ENCODE data around the gene CAPN15. TPM values are rescaled to one million over a fixed set of nuclear protein-coding genes. Genes with fewer than 3 reads are reported as not detected.

CAPN15 gene
- total RNA-seq, 1 donor from 2014 or later = 45.2 TPM

- H3K4me3 ChIP-seq = no peak overlapping the region
- H3K27ac ChIP-seq = no peak overlapping the region
- intact Hi-C loops (cut with DNase I) = no loop called here
- peaks cover 2% of the 10 kb centered on the region for H3K4me1 ChIP-seq
- no peaks in the 10 kb centered on the region for H3K9me3 ChIP-seq
- H3K27me3 ChIP-seq = no peaks in the 10 kb centered on the region
- no peak for TF ChIP-seq CTCF (IDR thresholded peaks at IDR 0.05)
- ATAC-seq = no peak
- DNase-seq = no peak
- H3K36me3 ChIP-seq = peaks cover 16% of the 10 kb centered on the region
Measured at GRCh38 chr16:575354-576196, 48.1 kb downstream of the CAPN15 start.

- no peak for ATAC-seq
- Histone ChIP-seq H3K4me1 (no peaks in the 10 kb centered on the region), H3K9me3 (no peaks in the 10 kb centered on the region), H3K36me3 (peaks cover 16% of the 10 kb centered on the region), H3K27me3 (no peaks in the 10 kb centered on the region), H3K4me3 (no peak overlapping the region), H3K27ac (no peak overlapping the region)
- TF ChIP-seq CTCF (IDR thresholded peaks at IDR 0.05) = no peak
- DNase-seq = no peak
- intact Hi-C loops (cut with DNase I) = no loop called here
Measured at GRCh38 chr16:576197-576822, 48.8 kb downstream of the CAPN15 start.

GRCh38 chr16:576823-577201 is 49.3 kb downstream of the CAPN15 start:
- DNase-seq = no peak
- intact Hi-C loops (cut with DNase I) = no loop called here
- Histone ChIP-seq H3K4me3 (no peak overlapping the region), H3K4me1 (no peaks in the 10 kb centered on the region), H3K27ac (no peak overlapping the region), H3K27me3 (no peaks in the 10 kb centered on the region), H3K9me3 (no peaks in the 10 kb centered on the region), H3K36me3 (peaks cover 16% of the 10 kb centered on the region)
- no peak for ATAC-seq
- no peak for TF ChIP-seq CTCF (IDR thresholded peaks at IDR 0.05)

GRCh38 chr16:577796-578195 is 50.3 kb downstream of the CAPN15 start:
- Histone ChIP-seq H3K27ac (no peak overlapping the region), H3K4me3 (no peak overlapping the region), H3K9me3 (no peaks in the 10 kb centered on the region), H3K27me3 (no peaks in the 10 kb centered on the region), H3K4me1 (no peaks in the 10 kb centered on the region), H3K36me3 (peaks cover 16% of the 10 kb centered on the region)
- DNase-seq (no peak), ATAC-seq (no peak)
- no peak for TF ChIP-seq CTCF (IDR thresholded peaks at IDR 0.05)
- intact Hi-C loops (cut with DNase I) = no loop called here

GRCh38 chr16:578232-578869 is 50.8 kb downstream of the CAPN15 start:
- Histone ChIP-seq H3K27ac (no peak overlapping the region), H3K4me3 (no peak overlapping the region), H3K27me3 (no peaks in the 10 kb centered on the region), H3K4me1 (no peaks in the 10 kb centered on the region), H3K9me3 (no peaks in the 10 kb centered on the region), H3K36me3 (peaks cover 16% of the 10 kb centered on the region)
- no peak for ATAC-seq
- no peak for TF ChIP-seq CTCF (IDR thresholded peaks at IDR 0.05)
- no peak for DNase-seq
- intact Hi-C loops (cut with DNase I) = no loop called here

Data from upper lobe of right lung (tissue), 1 donor.